Upper lobe of right lung (tissue), 1 donor: ENCODE data around the gene CNPPD1. TPM values are rescaled to one million over a fixed set of nuclear protein-coding genes. Genes with fewer than 3 reads are reported as not detected.
"Not testable (repeated sequence)": the region's sequence is repeated elsewhere in the genome, so short reads cannot be mapped to it uniquely, and the experiment has no call there.

Source experiments
- ATAC-seq: fragments of 200-7000 bp; cut with Tn5 transposase; one replicate; pipeline ENCODE4 v1.9.1; 2020; ENCODE audit warnings: mild to moderate bottlenecking, moderate library complexity
- DNase-seq: peaks from one replicate; pipeline ENCODE4 v3.0.0-alpha.2; 2020
- H3K27ac ChIP-seq: fragments of 200-600 bp; one replicate; pipeline ENCODE4 v1.8.0; 2022
- H3K27me3 ChIP-seq: fragments of 200-600 bp; one replicate; pipeline ENCODE4 v1.8.0; 2022; ENCODE audit warnings: mild to moderate bottlenecking
- H3K36me3 ChIP-seq: fragments of 200-600 bp; one replicate; pipeline ENCODE4 v1.8.0; 2022
- H3K4me1 ChIP-seq: fragments of 200-600 bp; one replicate; pipeline ENCODE4 v1.8.0; 2022
- H3K4me3 ChIP-seq: fragments of 200-600 bp; one replicate; pipeline ENCODE4 v1.8.0; 2022; ENCODE audit warnings: mild to moderate bottlenecking
- H3K9me3 ChIP-seq: fragments of 200-600 bp; one replicate; pipeline ENCODE4 v1.8.0; 2022
- CTCF ChIP-seq: fragments of 200-600 bp; IDR thresholded peaks from one replicate; pipeline ENCODE4 v1.8.0; 2022; ENCODE audit warnings: antibody characterized with exemption
- intact Hi-C: fragments of 100-400 bp; cut with DNase I; formaldehyde crosslinking; loops from one replicate; pipeline ENCODE4 v1.11.0; 2022
- total RNA-seq: library from RNA; stranded (reverse); fragmentation: NEBNext Ultra II Directional; extraction: Animal tissue kit (Norgen Biotek cat#: 25700); gene quantifications from one replicate; pipeline ENCODE4 v1.2.1, GENCODE V29; 2021
- donor health status: DM: no; HTN: yes; CAD: no; lungs with severe emphysema.

Gene CNPPD1
- total RNA-seq, 1 donor from 2014 or later, result 64.0 TPM

- peak; percentile 98 for ATAC-seq
- peak; percentile 98 for DNase-seq
- intact Hi-C loops, result no loop called here
These were observed 29.8 kb upstream of the CNPPD1 start, which contains the start of gene ZFAND2B for GRCh38 chr2:219206328-219207133. ZFAND2B (plus strand) TSS chr2:219206782; CDS start chr2:219206988, 206 bp downstream.

GRCh38 chr2:219205981-219206327, 29.2 kb upstream of the CNPPD1 start:
- DNase-seq, result no peak
- H3K27ac ChIP-seq, result peak overlapping the region; percentile 90
- H3K9me3 ChIP-seq, result no peaks in the 10 kb centered on the region
- peaks cover 18% of the 10 kb centered on the region for H3K4me1 ChIP-seq
- H3K36me3 ChIP-seq, result peaks cover 26% of the 10 kb centered on the region
- H3K27me3 ChIP-seq, result no peaks in the 10 kb centered on the region
- no peak for ATAC-seq
- TF ChIP-seq CTCF, result no peak
- intact Hi-C loops, result no loop called here
- H3K4me3 ChIP-seq, result peak overlapping the region; percentile 73

More at GRCh38 chr2:219206328-219207133, 29.8 kb upstream of the CNPPD1 start, which contains the start of gene ZFAND2B:
- Histone ChIP-seq H3K36me3 (peaks cover 26% of the 10 kb centered on the region), H3K4me3 (peak within 1 kb of the TSS; percentile 73), H3K9me3 (no peaks in the 10 kb centered on the region), H3K27ac (peak within 1 kb of the TSS; percentile 90), H3K4me1 (peaks cover 18% of the 10 kb centered on the region), H3K27me3 (no peaks in the 10 kb centered on the region)
- TF ChIP-seq CTCF, result peak; percentile 16

GRCh38 chr2:219205165-219205538, 28.4 kb upstream of the CNPPD1 start:
- Histone ChIP-seq H3K36me3 (peaks cover 18% of the 10 kb centered on the region), H3K27me3 (no peaks in the 10 kb centered on the region), H3K9me3 (no peaks in the 10 kb centered on the region), H3K4me3 (no peak overlapping the region), H3K4me1 (peaks cover 18% of the 10 kb centered on the region), H3K27ac (no peak overlapping the region)
- ATAC-seq (no peak), DNase-seq (no peak)
- intact Hi-C loops, result no loop called here
- TF ChIP-seq CTCF, result no peak

DNA sequence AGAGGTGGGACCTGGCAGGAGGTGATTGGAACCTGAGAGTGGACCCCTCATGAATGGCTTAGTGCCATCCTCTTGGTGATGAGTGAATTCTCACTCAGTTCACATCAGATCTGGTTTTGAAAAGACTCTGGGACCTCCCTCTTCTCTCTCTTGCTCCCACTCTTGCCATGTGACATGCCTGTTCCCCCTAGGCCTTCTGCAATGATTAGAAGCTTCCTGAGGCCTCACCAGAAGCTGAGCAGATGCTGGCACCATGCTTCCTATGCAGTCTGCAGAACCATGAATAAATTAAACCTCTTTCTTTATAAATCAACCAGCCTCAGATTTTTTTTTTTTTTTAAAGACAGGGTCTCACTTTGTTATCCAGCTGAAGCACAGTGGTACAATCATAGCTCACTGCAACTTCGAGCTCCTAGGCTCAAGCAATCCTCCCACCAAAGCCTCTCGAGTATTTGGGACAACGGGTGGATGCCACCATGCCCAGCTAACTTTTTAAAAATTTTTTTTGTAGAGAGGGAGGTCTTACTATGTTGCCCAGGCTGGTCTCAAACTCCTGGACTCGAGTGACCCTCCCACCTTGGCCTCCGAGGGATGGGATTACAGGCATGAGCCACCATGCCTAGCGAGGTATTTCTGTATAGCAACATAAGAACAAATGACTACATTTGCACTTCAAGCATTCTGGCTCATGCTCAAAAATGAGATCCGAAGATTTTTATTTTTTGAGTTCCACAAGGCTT, 27.9 kb upstream of the CNPPD1 start:
- intact Hi-C loops, result no loop called here
- ATAC-seq (no peak), DNase-seq (no peak)
- Histone ChIP-seq H3K27ac (no peak overlapping the region), H3K4me3 (no peak overlapping the region), H3K36me3 (peaks cover 15% of the 10 kb centered on the region), H3K4me1 (peaks cover 18% of the 10 kb centered on the region), H3K27me3 (no peaks in the 10 kb centered on the region), H3K9me3 (no peaks in the 10 kb centered on the region)
- TF ChIP-seq CTCF, result no peak

- H3K27ac ChIP-seq, H3K4me1 ChIP-seq, ATAC-seq, H3K36me3 ChIP-seq, DNase-seq, H3K9me3 ChIP-seq, intact Hi-C loops, H3K4me3 ChIP-seq, H3K27me3 ChIP-seq: not testable (repeated sequence)
These were observed 24.6 kb upstream of the CNPPD1 start for GRCh38 chr2:219201331-219201730.

- H3K9me3 ChIP-seq, H3K4me1 ChIP-seq, H3K36me3 ChIP-seq, intact Hi-C loops, ATAC-seq, H3K27ac ChIP-seq, DNase-seq, H3K27me3 ChIP-seq, H3K4me3 ChIP-seq: not testable (repeated sequence)
These were observed 24.0 kb upstream of the CNPPD1 start for GRCh38 chr2:219200502-219201326.
